Gastrocnemius medialis (tissue), 4 donors: Measurements from ENCODE around the gene PLCXD1. TPM values are rescaled to one million over a fixed set of nuclear protein-coding genes. Genes with fewer than 3 reads are reported as not detected.

ENCODE experiments used
- ATAC-seq, 2 donors: fragments of 150-250 bp; one replicate each; pipeline ENCODE4 v1.9.1; 2016
- DNase-seq, 2 donors: peaks; one replicate each; pipeline ENCODE4 v3.0.0-alpha.2; 2019
- H3K27ac ChIP-seq, 4 donors: fragments of 200-600 bp; sonication (generic); 1 replicate in 1 of 4; 2 replicates in 3 of 4; pipeline ENCODE4 v1.5.1; 2016 to 2018; ENCODE audit warnings: mild to moderate bottlenecking in 2 of 4, moderate library complexity in 1 of 4
- H3K27me3 ChIP-seq, 3 donors: fragments of 200-600 bp; sonication (generic) in 2 of 3; 1 replicate in 1 of 3; 2 replicates in 2 of 3; pipeline versions ENCODE4 v1.5.1 to v1.6.0; 2016 to 2019; ENCODE audit warnings: mild to moderate bottlenecking in 1 of 3, moderate library complexity in 1 of 3
- H3K36me3 ChIP-seq, 2 donors: fragments of 200-600 bp; sonication (generic) in 1 of 2; one replicate each; pipeline ENCODE4 v1.5.1; 2017 to 2018
- H3K4me1 ChIP-seq, 2 donors: fragments of 200-600 bp; sonication (generic) in 1 of 2; one replicate each; pipeline ENCODE4 v1.5.1; 2016 to 2017; ENCODE audit warnings: mild to moderate bottlenecking in 2 of 2
- H3K4me3 ChIP-seq, 4 donors: fragments of 200-600 bp; sonication (generic) in 3 of 4; 1 replicate in 1 of 4; 2 replicates in 3 of 4; pipeline ENCODE4 v1.5.1; 2016 to 2019; ENCODE audit warnings: mild to moderate bottlenecking in 2 of 4
- H3K9me3 ChIP-seq, 3 donors: fragments of 200-600 bp; sonication (generic) in 2 of 3; 1 replicate in 1 of 3; 2 replicates in 2 of 3; pipeline ENCODE4 v1.5.1; 2016 to 2019
- CTCF ChIP-seq, 5 experiments: fragments of 450-650 bp in 3 of 5; fragments of 200-600 bp in 2 of 5; sonication (generic) in 2 of 5; IDR thresholded peaks in 4 of 5; conservative IDR thresholded peaks in 1 of 5; 1 replicate in 4 of 5; 2 replicates in 1 of 5; pipeline ENCODE4 v1.5.1; 2016 to 2019; ENCODE audit warnings: antibody characterized with exemption in 5 of 5, mild to moderate bottlenecking in 3 of 5, moderate library complexity in 3 of 5
- POLR2A ChIP-seq, 2 donors: fragments of 450-650 bp; IDR thresholded peaks; one replicate each; pipeline ENCODE4 v1.6.1; 2017; ENCODE audit warnings: antibody characterized with exemption in 2 of 2, mild to moderate bottlenecking in 2 of 2, moderate library complexity in 2 of 2
- in situ Hi-C, 4 donors: fragments of 200-750 bp; cut with MboI; loops; one replicate each; pipeline versions ENCODE4 v1.15.0 to v1.8.0; 2017; ENCODE audit warnings: low sequenced_read_pairs in 4 of 4
- intact Hi-C: fragments of 100-400 bp; cut with DNase I; formaldehyde crosslinking; loops from one replicate; pipeline ENCODE4 v1.15.1; 2023; ENCODE audit warnings: low total_unique reads
- total RNA-seq, 4 donors: library from RNA; depleted of rRNA; stranded (reverse); fragments of >200 nt; gene quantifications; one replicate each; pipeline versions ENCODE4 v1.1.0 to v1.2.3, GENCODE V29; 2016

The PLCXD1 gene
- total RNA-seq, 4 donors from 2014 or later, result 0.36 to 1.7 (median 0.66) TPM

GRCh38 chrX:252244-252956 lies 28.8 kb upstream of the PLCXD1 start:
- H3K27ac ChIP-seq, result no peak overlapping the region
- intact Hi-C loops (no loop called here), in situ Hi-C loops (no loop called here)
- no peaks in the 10 kb centered on the region for H3K9me3 ChIP-seq
- no peak overlapping the region for H3K4me3 ChIP-seq
- no peaks in the 10 kb centered on the region for H3K27me3 ChIP-seq
- no peaks in the 10 kb centered on the region for H3K4me1 ChIP-seq
- ATAC-seq, result no peak
- no peak for DNase-seq
- H3K36me3 ChIP-seq, result no peaks in the 10 kb centered on the region
- TF ChIP-seq POLR2A (IDR thresholded peaks at IDR 0.05) (no peak), CTCF (IDR thresholded peaks at IDR 0.05 in 4 of 5, conservative IDR thresholded peaks at IDR 0.05 in 1 of 5) (no peak)

- in situ Hi-C loops, result no loop called here
- no peak for DNase-seq
These were observed 28.3 kb upstream of the PLCXD1 start for GRCh38 chrX:252957-253291.

GRCh38 chrX:253451-254297 lies 27.5 kb upstream of the PLCXD1 start:
- no peak overlapping the region for H3K27ac ChIP-seq
- in situ Hi-C loops, result no loop called here
- ATAC-seq (no peak), DNase-seq (no peak)
- TF ChIP-seq CTCF (IDR thresholded peaks at IDR 0.05 in 4 of 5, conservative IDR thresholded peaks at IDR 0.05 in 1 of 5), result no peak
- no peak for TF ChIP-seq POLR2A (IDR thresholded peaks at IDR 0.05)
- no peak overlapping the region for H3K4me3 ChIP-seq
- intact Hi-C loops, result no loop called here
- no peaks in the 10 kb centered on the region for H3K4me1 ChIP-seq
- no peaks in the 10 kb centered on the region for H3K9me3 ChIP-seq
- no peaks in the 10 kb centered on the region for H3K36me3 ChIP-seq
- no peaks in the 10 kb centered on the region for H3K27me3 ChIP-seq

More at GRCh38 chrX:252957-253291, 28.3 kb upstream of the PLCXD1 start:
- Histone ChIP-seq H3K9me3 (no peaks in the 10 kb centered on the region), H3K27me3 (no peaks in the 10 kb centered on the region), H3K36me3 (no peaks in the 10 kb centered on the region), H3K27ac (no peak overlapping the region), H3K4me3 (no peak overlapping the region), H3K4me1 (no peaks in the 10 kb centered on the region)
- no peak for ATAC-seq
- TF ChIP-seq CTCF (IDR thresholded peaks at IDR 0.05 in 4 of 5, conservative IDR thresholded peaks at IDR 0.05 in 1 of 5) (no peak), POLR2A (IDR thresholded peaks at IDR 0.05) (no peak)
- intact Hi-C loops, result no loop called here

GRCh38 chrX:254630-255215 lies 26.5 kb upstream of the PLCXD1 start:
- Histone ChIP-seq H3K9me3 (no peaks in the 10 kb centered on the region), H3K27me3 (no peaks in the 10 kb centered on the region), H3K4me1 (no peaks in the 10 kb centered on the region), H3K36me3 (no peaks in the 10 kb centered on the region), H3K27ac (no peak overlapping the region), H3K4me3 (no peak overlapping the region)
- no peak for ATAC-seq
- intact Hi-C loops, result no loop called here
- no peak for TF ChIP-seq CTCF (IDR thresholded peaks at IDR 0.05 in 4 of 5, conservative IDR thresholded peaks at IDR 0.05 in 1 of 5)
- in situ Hi-C loops, result no loop called here
- no peak for DNase-seq
